Embryonic facial prominence (tissue), 1 donor: ENCODE results near the gene ARHGAP18.

Experiments used
- DNase-seq: peaks from one replicate; pipeline ENCODE4 v3.0.0-alpha.2; 2016; ENCODE audit errors: extremely low spot score

The ARHGAP18 gene

DNA sequence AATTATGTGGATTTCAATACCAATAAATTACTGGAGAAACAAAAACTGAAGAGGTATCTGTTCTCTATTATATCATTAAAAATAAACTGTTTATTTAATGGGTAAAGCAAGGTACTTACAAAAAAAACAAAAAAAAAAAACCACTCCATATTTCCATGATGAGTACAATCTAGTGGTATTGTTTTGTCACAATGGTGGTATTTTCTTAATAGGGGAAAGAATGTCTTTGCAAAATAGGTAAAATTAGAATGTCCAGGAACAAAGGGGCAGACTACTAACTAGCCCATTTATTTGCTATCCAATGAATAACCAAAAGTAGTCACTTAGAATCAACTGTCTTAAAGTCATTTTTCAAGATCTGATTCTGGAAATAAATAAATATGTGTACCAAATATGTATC, 92.0 kb downstream of the ARHGAP18 start:
- no peak for DNase-seq

DNA sequence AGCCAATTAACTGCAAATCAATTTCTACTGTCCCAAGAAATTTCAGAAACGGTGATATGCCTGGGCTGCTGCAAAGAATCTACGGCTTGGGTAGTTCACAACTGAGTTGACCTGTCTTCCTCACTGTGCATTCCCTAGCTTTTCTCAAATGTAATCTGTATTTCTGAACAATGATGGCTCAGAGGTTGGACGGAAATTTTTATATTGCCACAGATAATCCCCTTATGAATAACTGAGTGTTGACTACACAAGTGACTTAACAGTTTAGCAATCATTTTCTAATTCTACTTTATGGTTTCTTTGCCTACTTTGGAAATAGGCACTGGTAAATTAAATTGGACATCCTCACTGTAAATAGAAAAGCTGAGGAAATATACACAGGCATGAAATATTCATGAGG, 94.5 kb downstream of the ARHGAP18 start:
- DNase-seq, result no peak

DNA sequence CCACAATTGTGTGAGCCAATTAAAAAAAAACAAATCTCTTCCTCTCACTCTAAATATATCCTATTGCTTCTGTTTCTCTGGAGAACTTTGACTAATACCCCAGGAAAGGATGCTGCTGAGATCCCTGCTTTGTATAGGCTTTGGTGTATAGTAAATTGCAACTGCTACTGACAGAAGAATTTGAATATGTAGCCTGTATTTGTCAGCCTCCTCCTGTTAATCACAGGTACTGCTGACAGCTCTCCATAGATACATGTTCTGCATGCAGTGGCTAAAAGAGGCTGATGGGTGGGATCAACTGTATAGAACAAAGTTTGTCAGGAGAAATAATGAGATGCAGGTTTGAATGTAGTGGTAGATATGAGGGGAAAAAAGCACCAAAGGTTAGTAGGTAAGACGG, 95.0 kb downstream of the ARHGAP18 start:
- DNase-seq, result no peak

DNA sequence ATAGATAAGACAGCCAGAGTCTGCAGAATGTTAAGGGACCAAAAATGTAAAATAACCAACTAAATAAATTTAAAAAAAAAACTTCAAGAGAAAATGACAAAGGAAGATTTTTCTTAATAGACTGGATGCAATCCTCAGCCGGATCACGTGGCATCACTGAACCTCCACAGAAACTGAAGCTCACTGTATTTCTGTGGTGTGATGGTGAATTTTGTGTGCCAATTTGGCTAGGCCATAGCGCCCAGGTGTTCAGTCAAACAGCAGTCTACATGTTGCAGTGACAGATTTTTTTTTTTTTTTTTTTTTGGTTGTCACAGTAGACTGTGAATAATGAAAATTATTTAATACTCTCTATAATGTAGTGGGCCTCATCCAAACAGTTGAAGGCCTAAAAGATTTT, 95.5 kb downstream of the ARHGAP18 start:
- DNase-seq, result no peak

DNA sequence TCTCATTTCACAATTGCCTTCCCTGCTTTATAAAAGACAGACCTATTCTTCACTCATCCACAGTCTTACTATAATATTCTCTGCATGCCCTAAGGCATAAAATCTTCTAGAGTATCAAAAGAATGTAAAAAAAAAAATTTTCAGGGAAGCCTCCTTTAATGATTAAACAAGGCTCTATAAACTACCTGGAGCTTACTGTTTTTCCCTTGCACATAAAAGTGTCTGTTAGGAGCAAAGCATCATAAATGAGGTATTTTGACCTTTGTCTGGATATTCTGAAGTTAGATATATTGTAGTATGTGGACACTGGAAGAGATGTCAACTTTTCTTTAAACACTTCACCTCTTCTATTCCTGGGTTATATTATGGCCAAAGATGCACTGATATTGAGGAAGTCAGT, 97.5 kb downstream of the ARHGAP18 start:
- DNase-seq, result no peak

DNA sequence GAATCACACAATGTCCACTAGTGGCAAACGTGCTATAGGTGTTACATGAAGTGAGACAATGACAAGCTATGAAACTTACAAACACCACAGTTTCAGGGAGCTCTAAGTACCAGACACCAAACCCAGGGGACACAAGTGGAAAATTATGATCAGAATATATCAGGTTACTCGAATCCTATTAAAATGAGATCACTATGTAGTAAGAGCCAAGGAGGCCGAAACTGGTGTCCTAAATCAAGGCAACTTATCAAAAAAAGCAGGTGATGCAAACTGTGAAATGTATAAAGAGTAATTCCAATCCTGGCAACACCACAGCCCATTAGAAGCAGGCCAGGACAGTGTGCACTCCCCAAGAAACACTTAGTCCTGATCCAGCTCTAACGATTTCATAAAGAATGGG, 100.3 kb downstream of the ARHGAP18 start:
- DNase-seq, result no peak

DNA sequence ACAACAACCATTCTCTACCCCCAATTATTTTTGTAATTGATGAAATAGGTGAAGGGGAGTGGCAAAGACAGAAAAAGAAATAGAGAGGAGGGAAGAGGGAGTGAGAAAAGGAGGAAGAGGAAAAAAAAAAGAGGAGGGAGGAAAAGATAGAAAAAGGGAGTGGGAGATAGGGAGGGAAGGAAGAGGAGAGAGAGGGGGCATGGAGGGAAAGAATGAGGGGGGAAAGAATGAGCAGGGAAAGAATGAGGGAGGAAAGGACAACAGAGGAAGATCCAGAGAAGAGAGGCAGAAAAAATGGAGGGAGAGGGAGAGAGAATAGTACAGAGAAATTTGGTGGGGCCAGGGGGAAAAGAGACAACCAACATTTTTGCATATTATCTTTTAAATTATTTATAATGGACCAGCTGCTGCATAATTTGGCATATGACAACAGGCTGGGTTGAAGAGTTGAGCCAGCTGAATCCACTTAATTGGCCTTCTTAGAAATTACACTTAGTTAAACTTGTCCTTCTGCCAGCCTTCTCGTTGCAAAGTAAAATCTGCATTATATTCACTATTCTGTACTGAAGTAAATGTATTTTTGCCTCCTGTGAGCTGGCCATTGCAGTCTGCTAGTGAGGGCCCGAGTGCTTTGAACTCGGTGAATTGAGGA, 101.0 kb downstream of the ARHGAP18 start:
- DNase-seq, result no peak

DNA sequence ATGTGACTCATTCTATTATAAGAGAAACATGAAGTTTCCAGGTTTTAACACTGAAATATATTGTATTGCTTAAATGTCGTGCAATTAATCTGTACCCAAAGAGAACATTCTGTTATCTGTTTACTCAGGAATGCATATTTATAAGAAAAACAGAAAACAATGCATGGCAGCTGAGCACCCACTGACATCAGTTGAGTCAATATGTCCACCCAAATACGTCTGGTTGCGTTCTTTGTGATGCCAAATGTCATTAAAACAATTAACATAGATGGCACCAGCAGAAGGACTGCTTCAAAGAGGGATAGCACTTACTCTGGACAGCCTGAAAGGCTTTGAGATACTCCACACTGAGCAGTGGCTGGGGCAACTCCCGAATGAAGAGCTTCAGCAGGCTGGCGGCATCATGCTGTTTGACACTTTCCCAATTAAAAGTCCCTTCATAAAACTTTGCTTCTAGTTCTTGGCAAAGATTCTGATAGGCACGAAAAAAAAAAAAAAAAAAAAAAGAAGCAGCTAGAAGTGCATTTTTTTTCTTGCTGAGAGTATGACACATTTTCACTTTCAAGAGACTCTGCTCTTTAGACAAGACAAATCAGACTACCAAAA, 102.3 kb downstream of the ARHGAP18 start:
- DNase-seq, result no peak

DNA sequence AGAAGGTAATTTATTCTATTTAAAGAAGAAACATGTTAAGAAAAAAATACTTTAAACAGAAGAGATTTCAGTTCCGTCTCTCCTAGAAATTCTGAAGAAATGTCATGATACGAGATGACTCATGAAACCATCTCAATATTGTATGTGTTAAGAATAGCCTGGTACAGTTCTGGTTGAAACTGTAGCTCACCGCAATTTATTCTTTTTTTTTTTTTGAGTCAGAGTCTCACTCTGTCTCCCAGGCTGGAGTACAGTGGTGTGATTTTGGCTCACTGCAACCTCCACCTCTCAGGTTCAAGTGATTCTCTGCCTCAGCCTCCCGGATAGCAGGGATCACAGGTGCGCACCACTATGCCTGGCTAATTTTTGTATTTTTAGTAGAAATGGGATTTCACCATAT, 103.3 kb downstream of the ARHGAP18 start:
- DNase-seq, result no peak

DNA sequence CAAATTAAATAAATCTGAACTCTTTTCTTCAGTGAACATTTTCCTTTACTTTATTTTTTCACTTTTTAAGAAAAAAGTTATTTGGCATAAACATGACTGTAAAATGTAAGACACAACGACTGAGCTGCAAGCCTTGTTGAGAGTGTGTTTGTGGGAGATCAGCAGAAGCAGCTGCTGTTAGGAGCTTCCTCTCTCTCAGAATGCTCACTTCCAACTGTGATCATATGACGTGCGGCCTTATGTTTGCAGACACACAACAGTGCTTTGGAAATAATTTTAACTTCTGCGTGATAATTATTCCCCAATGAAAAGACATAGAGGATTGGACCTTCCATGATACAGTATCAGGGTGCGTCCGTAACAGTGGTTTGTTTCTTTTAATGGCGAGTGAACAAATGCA, 104.0 kb downstream of the ARHGAP18 start:
- DNase-seq, result no peak

DNA sequence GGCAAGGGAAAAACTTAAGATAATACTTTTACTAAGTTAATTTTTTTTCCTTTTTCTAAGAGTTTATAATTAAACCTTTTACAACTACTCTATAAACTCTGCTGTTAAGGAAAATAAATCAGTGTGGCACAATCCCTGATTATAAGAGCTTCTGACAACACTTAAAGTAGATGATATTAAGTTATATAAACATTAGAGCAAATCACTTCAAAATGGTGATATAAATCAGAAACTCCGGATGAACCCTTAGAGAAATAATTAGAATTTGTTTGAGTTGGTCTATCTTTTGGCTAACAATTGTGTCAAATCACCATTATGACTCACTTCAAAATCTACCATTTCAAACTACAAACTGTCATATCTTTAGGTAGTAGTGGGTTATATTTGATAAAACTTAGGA, 104.9 kb downstream of the ARHGAP18 start:
- DNase-seq, result no peak

DNA sequence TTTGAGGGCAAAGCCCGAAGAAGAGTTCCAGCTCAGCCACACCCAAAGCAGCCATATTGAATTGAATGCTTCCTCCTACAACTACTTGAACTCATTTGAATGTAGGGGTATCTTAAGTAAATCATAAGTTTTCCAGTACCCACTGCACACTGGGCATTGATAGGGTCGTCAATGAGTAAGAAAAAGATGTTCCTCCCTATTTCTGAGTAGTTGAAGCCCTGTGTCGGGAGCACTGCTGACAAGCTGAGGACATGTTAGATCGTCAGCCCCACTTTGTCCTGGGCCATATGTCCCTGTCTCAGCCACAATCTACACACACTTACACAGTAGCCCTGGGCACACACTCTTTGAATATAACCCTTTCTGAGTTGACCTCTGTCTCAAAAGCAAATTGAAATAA, 105.7 kb downstream of the ARHGAP18 start:
- no peak for DNase-seq

DNA sequence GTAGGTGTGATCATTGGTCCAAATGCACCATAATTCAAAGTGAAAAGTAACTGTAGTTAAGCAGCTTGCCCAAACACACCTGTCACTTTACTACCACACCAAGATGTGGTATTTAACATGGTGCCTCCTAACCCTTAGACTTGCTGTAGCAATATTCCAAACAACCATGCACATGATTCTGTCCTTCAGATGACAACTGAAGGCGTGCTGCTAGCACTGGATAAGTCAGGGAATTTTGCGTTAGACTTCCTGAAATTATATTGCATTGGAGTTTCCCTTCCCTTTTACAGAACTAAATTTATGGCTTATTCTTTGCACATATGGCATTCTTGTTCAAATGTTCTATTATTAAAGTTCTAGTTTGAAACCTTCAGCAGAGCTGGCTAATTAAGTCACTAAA, 106.2 kb downstream of the ARHGAP18 start:
- DNase-seq, result no peak

DNA sequence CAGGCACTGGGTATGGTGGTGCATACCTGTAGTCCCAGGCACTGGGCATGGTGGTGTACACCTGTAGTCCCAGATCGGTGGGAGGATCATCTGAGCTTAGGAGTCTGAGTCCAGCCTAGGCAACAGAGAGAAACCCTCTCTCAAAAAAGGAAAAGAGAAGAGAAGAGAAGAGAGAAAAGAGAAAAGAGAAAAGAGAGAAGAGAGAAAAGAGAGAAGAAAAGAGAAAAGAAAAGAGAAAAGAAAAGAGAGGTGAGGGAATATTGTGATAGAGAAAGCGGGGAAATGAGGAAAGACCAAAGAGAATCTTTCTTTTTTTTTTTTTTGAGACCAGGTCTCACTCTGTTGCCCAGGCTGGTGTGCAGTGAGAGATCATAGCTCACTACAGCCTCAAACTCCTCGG, 108.7 kb downstream of the ARHGAP18 start:
- no peak for DNase-seq

DNA sequence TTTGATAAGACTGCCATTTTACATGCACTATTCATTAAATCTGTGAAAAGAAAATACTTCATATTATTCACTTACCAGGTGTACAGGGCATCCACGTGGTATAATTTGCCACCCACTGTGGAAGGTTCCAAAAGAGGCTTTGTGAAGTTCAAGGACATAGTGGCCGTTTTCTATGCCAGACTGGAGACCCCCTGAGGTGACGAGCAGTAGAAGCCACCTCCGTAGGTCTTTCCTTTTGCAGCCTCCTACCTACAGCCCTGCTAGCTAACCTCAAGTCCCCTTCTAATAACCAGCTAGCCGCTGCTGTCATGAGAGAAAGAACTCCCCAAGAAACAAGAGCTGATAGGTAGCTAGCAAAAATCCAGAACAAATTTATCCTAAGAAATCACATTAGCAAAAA, 110.5 kb downstream of the ARHGAP18 start:
- no peak for DNase-seq

DNA sequence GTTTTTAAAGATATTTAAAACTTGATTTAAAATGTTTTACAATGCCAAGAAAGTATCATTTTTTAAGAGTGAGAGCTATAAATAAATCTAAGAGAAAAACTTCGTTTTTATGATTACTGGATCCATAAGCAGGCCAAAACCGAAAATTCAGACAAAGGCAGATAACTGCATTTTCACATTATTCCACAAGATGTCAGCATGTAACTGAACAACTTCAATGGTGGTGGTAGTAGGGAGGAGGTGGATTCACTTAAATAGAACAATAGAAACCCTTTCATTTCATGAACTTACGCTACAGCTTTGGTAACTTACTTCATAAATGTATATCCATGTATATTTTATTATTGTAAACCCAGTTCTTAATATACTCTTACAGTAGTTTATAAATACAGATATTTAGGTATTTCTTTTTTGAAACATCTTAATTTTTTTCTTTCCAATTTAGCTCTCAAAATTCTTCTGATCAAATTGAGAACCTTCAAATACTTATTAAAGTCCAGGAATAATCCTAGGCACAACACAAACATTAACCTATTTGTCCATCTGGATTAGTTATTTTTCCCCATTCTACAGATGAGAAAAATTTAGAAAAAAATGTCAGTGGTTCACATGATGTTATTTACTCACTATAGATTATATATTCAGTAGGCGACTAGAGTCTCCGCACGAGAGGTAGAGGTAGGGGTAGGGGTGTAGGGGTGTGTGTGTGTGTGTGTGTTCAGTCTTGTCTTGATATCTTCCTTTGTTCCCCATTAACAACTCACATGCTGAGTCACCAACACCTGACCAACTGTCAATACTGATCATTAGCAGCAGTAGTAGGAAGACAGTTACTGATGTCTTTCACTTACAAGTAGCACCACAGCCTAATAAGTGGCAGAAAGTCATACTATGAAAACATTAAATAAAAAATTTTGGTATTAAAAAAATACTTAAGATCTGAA, 111.5 kb downstream of the ARHGAP18 start:
- DNase-seq, result peak; percentile 62

DNA sequence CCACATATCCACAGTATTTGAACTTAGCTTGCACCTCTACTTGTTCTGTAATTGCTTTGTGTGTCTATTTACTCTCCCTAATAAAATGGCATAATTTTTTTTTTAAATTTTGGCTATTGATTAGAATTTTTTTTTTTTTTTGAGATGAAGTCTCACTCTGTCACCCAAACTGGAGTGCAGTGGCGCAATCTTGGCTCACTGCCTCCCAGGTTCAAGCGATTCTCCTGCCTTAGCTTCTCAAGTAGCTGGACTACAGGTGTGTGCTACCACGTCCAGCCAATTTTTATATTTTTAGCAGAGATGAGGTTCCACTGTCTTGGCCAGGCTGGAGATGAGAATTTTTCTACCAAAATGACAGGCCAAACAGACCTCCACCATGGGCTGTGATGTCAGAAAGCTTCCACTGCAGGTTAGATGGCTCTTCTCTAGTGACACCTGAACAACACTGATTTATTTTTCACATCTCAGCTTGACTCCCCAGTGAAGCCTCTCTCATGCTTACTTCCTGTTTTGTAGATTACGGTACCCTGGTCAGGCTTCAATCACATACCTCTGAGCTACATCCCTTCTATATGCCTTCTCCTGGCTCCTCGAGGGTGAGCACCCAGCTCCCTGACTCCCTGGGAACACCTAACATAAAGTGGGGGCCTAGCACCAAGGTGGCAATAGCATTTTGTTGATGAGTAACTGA, 112.8 kb downstream of the ARHGAP18 start:
- no peak for DNase-seq

DNA sequence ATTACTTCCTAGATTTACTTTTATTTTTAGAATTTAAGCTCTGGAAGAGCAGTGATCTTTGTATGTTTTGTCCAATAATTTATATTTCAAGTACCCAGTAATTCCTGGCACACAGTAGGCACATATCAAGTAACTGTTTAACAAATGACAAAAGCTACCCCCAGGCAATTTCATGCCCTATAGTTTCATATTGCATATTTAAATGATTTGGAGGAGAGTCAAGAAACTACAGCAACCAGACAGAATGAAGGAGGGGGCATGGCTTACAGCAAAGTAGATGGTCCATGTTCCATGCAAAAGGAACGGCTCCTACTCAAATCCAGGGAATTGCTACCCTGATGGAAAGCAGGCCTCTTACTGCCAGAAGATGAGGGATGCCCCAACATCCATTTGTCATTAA, 113.5 kb downstream of the ARHGAP18 start:
- no peak for DNase-seq

DNA sequence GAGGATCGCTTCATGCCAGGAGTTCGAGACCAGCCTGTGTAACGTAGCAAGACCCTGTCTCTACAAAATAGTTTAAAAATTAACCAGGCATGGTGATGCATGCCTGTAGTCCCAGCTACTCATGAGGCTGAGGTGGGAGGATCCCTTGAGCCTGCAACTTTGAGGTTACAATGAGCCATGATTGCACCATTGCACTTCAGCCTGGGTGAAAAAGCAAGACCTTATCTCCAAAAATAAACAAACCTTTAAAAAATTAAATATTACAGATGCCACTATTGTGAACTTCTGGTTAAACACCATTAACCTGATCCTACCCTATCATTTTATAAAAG, 116.8 kb downstream of the ARHGAP18 start:
- no peak for DNase-seq

DNA sequence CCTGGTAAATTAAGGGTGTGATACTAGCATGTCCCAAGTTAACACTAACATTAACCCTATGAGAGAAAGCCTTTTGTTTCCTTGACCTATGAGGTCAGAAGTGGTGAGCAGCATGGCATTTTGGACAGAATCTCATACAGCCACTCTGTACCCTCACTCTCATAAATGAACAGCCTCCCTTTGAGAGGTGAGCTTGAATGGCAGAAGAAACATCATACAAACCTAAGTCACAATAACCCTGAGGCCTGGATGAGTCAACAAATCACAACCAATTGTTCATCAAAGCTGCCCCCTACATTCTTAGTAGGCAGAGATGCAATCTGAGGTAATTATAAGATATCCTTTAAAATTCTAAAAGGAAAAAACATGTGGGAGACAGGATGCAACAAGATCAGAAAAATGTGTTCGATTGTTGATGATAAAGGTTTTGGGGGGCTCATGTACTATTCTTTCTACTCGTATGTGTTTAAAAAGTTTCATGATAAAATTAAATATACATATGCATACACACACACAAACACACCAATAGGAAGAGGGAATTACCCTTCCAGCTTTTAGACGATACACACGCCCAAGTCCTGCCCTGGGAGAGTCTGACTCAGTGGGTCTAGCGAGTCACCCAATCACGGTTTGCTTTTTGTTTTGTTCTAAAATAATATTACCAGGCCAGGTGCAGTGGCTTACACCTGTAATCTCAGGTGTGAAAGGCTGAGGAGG, 117.3 kb downstream of the ARHGAP18 start:
- no peak for DNase-seq

DNA sequence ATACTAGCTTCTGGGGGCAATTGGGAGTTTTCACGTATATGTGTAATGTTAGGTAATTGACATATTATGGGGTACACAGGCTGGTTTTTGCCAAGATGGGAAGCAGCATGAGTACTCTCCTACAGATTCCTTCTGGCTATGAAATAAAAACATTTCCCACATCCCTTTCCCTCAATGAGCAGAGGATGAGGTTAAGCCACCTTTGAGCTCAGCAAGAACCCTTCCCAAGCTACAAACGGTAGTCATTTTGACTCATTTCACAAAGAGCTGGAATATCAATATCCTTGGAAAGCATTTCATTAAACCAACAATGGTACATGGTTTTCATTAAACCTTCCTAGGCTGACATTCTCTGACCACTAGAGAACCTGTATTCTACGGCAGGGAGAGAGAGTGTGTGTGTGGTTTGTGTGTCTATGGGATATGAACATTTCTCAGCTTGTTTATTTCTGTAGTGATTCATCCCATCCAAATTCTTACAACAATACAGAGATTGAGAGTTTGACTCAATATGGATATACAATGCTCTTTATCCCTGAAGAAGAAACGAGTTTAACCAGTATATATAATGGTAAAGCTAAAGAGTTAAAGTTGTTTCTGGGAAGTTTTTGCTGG, 119.5 kb downstream of the ARHGAP18 start:
- DNase-seq, result no peak
